Measurements from ENCODE around the gene HAO1. TPM values are rescaled to one million over a fixed set of nuclear protein-coding genes. Genes with fewer than 3 reads are reported as not detected.

HAO1 gene
- total and polyA plus RNA-seq, 9 of the 15 experiments (the other 6 are each of a cell fraction or from before 2014, with no cell fraction given) = not detected

GRCh38 chr20:7882076-7882475 lies 58.2 kb downstream of the HAO1 start:
- Histone ChIP-seq H3K9me1 (ENCODE audit: control insufficient read depth, insufficient read depth, low read length) (no peaks in the 10 kb centered on the region), H3K4me3 (no peak overlapping the region), H3K79me2 (ENCODE audit: control insufficient read depth, insufficient read depth, low read length) (no peaks in the 10 kb centered on the region), H2AFZ (ENCODE audit: low read depth, low read length) (no peak overlapping the region), H3K27me3 (ENCODE audit: control insufficient read depth in 2 of 2, insufficient read depth in 2 of 2, low read length in 2 of 2) (no peaks in the 10 kb centered on the region), H3K9ac (ENCODE audit: insufficient read depth in 1 of 2, low read depth in 2 of 2, low read length in 2 of 2) (no peak overlapping the region), H3K4me2 (ENCODE audit: insufficient read depth, low read length) (no peak overlapping the region), H3K9me3 (replicated peaks; ENCODE audit: control insufficient read depth, insufficient read depth, low read depth, low read length) (no peaks in the 10 kb centered on the region), H3K27ac (ENCODE audit: extremely low read depth, low read depth, low read length) (no peak overlapping the region), H3K36me3 (ENCODE audit: control insufficient read depth, insufficient read depth, low read length) (no peaks in the 10 kb centered on the region), H3K4me1 (replicated peaks in 1 of 2; ENCODE audit: control insufficient read depth in 2 of 2, insufficient read depth in 2 of 2, low read length in 2 of 2) (no peaks in the 10 kb centered on the region), H4K20me1 (replicated peaks; ENCODE audit: control insufficient read depth, insufficient read depth, low read length) (no peaks in the 10 kb centered on the region)
- in situ Hi-C loops (cut with MboI) (no loop called here), intact Hi-C loops (cut with micrococcal nuclease) (no loop called here)
- BruUV-seq (replicated peaks) = no TSS peak
- no peak for DNase-seq (ENCODE audit: extremely low read depth in 1 of 4, low spot score in 3 of 4)
- no peak for FAIRE-seq
- no peak for ATAC-seq
- CTCF ChIA-PET (ENCODE audit: low intra/inter-chr PET ratio) = no interaction called here
- TF ChIP-seq CHD2 (IDR thresholded peaks at IDR 0.05; ENCODE audit: low read depth, low read length) = no peak
- TF ChIP-seq TFE3 (CRISPR knock-in tag; IDR thresholded peaks at IDR 0.05) = peak; percentile 81
- peak; percentile 15; the same call in 1 of the 2 replicates for TF ChIP-seq RAD51 (IDR thresholded peaks at IDR 0.05; ENCODE audit: borderline replicate concordance, low read depth)
- POLR2A ChIA-PET = no interaction called here
- WGBS (ENCODE audit: insufficient coverage, low coverage, missing lambda C conversion rate) = 5% methylated on average over 4 of the region's 4 CpGs

- no peak overlapping the region for H3K4me3 ChIP-seq
- H3K79me2 ChIP-seq (ENCODE audit: control insufficient read depth, insufficient read depth, low read length) = no peaks in the 10 kb centered on the region
- no peaks in the 10 kb centered on the region for H4K20me1 ChIP-seq (replicated peaks; ENCODE audit: control insufficient read depth, insufficient read depth, low read length)
- no peaks in the 10 kb centered on the region for H3K4me1 ChIP-seq (replicated peaks in 1 of 2; ENCODE audit: control insufficient read depth in 2 of 2, insufficient read depth in 2 of 2, low read length in 2 of 2)
- H3K9me3 ChIP-seq (replicated peaks; ENCODE audit: control insufficient read depth, insufficient read depth, low read depth, low read length) = no peaks in the 10 kb centered on the region
- no peak overlapping the region for H3K4me2 ChIP-seq (ENCODE audit: insufficient read depth, low read length)
- H3K9me1 ChIP-seq (ENCODE audit: control insufficient read depth, insufficient read depth, low read length) = no peaks in the 10 kb centered on the region
- no peak overlapping the region for H2AFZ ChIP-seq (ENCODE audit: low read depth, low read length)
- H3K27ac ChIP-seq (ENCODE audit: extremely low read depth, low read depth, low read length) = no peak overlapping the region
- no peaks in the 10 kb centered on the region for H3K27me3 ChIP-seq (ENCODE audit: control insufficient read depth in 2 of 2, insufficient read depth in 2 of 2, low read length in 2 of 2)
- in situ Hi-C loops (cut with MboI) = no loop called here
- ChIA-PET POLR2A (no interaction called here), CTCF (ENCODE audit: low intra/inter-chr PET ratio) (no interaction called here)
- intact Hi-C loops (cut with micrococcal nuclease) = no loop called here
- DNase-seq (ENCODE audit: extremely low read depth in 1 of 4, low spot score in 3 of 4) (no peak), ATAC-seq (no peak), FAIRE-seq (no peak)
- H3K9ac ChIP-seq (ENCODE audit: insufficient read depth in 1 of 2, low read depth in 2 of 2, low read length in 2 of 2) = no peak overlapping the region
- no TSS peak for BruUV-seq (replicated peaks)
- H3K36me3 ChIP-seq (ENCODE audit: control insufficient read depth, insufficient read depth, low read length) = no peaks in the 10 kb centered on the region
- 18% methylated on average over 3 of the region's 3 CpGs for WGBS (ENCODE audit: insufficient coverage, low coverage, missing lambda C conversion rate)
- TF ChIP-seq CHD2 (IDR thresholded peaks at IDR 0.05; ENCODE audit: low read depth, low read length) (no peak), HNRNPLL (IDR thresholded peaks at IDR 0.05; ENCODE audit: low read depth, low read length, poor library complexity, severe bottlenecking) (no peak), ZNF212 (CRISPR knock-in tag; IDR thresholded peaks at IDR 0.05) (no peak), CTBP1 (IDR thresholded peaks at IDR 0.05; ENCODE audit: borderline replicate concordance) (no peak), ZKSCAN1 (IDR thresholded peaks at IDR 0.05; ENCODE audit: low read depth, low read length) (no peak), TAF9B (IDR thresholded peaks at IDR 0.05; ENCODE audit: partially characterized antibody) (no peak), KDM1A (IDR thresholded peaks at IDR 0.05) (no peak), ZNF174 (CRISPR knock-in tag; IDR thresholded peaks at IDR 0.05) (no peak), YBX1 (IDR thresholded peaks at IDR 0.05) (no peak)
Measured at GRCh38 chr20:7881551-7881950, 58.7 kb downstream of the HAO1 start.

All from K562 (cell line).